ENCODE results near the gene RUNX2.

Gene RUNX2

GRCh38 chr6:45607798-45608197 is 279.7 kb downstream of the RUNX2 start:
- Histone ChIP-seq H3K4me3 (ENCODE audit: low read depth, low read length) (no peak overlapping the region), H3K36me3 (ENCODE audit: control insufficient read depth in 2 of 2, insufficient read depth in 1 of 2, low read length in 2 of 2) (no peaks in the 10 kb centered on the region), H3K27ac (ENCODE audit: extremely low read depth, low read depth, low read length) (no peak overlapping the region), H3K9me3 (ENCODE audit: control insufficient read depth, insufficient read depth, low read depth, low read length) (no peaks in the 10 kb centered on the region), H3K4me1 (ENCODE audit: control insufficient read depth, insufficient read depth, low read length) (peaks cover 12% of the 10 kb centered on the region)
- TF ChIP-seq ZIC2 (tag by site-specific recombination; IDR thresholded peaks at IDR 0.05), result no peak
- peak; percentile 31; the same call in 1 of the 2 replicates for TF ChIP-seq SP7 (tag by site-specific recombination; IDR thresholded peaks at IDR 0.05)
- 0 out of 2 replicates have a peak, but pooled peaks have one; percentile 5 for TF ChIP-seq ZNF335 (tag by site-specific recombination; conservative IDR thresholded peaks at IDR 0.05)
- TF ChIP-seq OVOL3 (tag by site-specific recombination; IDR thresholded peaks at IDR 0.05), result no peak
- ChIA-PET CTCF (interaction anchor here (0.5 to 1.0 kb wide), 3 partner anchors 12 to 135 kb away, joined by 3 to 4 read pairs (median 3); no protein-coding TSS in a partner anchor), POLR2A (no interaction called here)

GRCh38 chr6:45608252-45608913 is 280.3 kb downstream of the RUNX2 start:
- CTCF ChIA-PET, result interaction anchor here (0.5 to 1.0 kb wide), 3 partner anchors 13 to 134 kb away, joined by 3 to 4 read pairs (median 3); no protein-coding TSS in a partner anchor
- no peak for TF ChIP-seq ZNF223 (tag by site-specific recombination; IDR thresholded peaks at IDR 0.05)
- no peak for TF ChIP-seq ZNF843 (tag by site-specific recombination; IDR thresholded peaks at IDR 0.05)
- no peak for TF ChIP-seq ZNF114 (tag by site-specific recombination; IDR thresholded peaks at IDR 0.05)
- no peak for TF ChIP-seq ZBTB11 (tag by site-specific recombination; conservative IDR thresholded peaks at IDR 0.05; ENCODE audit: low read depth)
- TF ChIP-seq SCRT2 (tag by site-specific recombination; IDR thresholded peaks at IDR 0.05), result peak; percentile 98
- TF ChIP-seq RBAK (tag by site-specific recombination; IDR thresholded peaks at IDR 0.05), result no peak
- TF ChIP-seq PRDM10 (tag by site-specific recombination; IDR thresholded peaks at IDR 0.05), result no peak
- TF ChIP-seq SCRT1 (tag by site-specific recombination; IDR thresholded peaks at IDR 0.05; ENCODE audit: borderline replicate concordance), result peak; percentile 88
- no peak for TF ChIP-seq SP7 (tag by site-specific recombination; IDR thresholded peaks at IDR 0.05)
- POLR2A ChIA-PET, result interaction anchor here (1.6 kb wide), 1 partner anchor 47 kb away, joined by 4 read pairs; no protein-coding TSS in a partner anchor
- Histone ChIP-seq H3K27ac (ENCODE audit: extremely low read depth, low read depth, low read length) (no peak overlapping the region), H3K36me3 (ENCODE audit: control insufficient read depth in 2 of 2, insufficient read depth in 1 of 2, low read length in 2 of 2) (no peaks in the 10 kb centered on the region), H3K9me3 (ENCODE audit: control insufficient read depth, insufficient read depth, low read depth, low read length) (no peaks in the 10 kb centered on the region), H3K4me3 (ENCODE audit: low read depth, low read length) (no peak overlapping the region), H3K4me1 (ENCODE audit: control insufficient read depth, insufficient read depth, low read length) (peaks cover 12% of the 10 kb centered on the region)

GRCh38 chr6:45609141-45609638 is 281.1 kb downstream of the RUNX2 start:
- no peak overlapping the region for H3K27ac ChIP-seq (ENCODE audit: extremely low read depth, low read depth, low read length)
- no peak for TF ChIP-seq HOXD13 (CRISPR knock-in tag; IDR thresholded peaks at IDR 0.05; ENCODE audit: borderline replicate concordance)
- TF ChIP-seq ZNF792 (tag by site-specific recombination; IDR thresholded peaks at IDR 0.05), result no peak
- H3K9me3 ChIP-seq (ENCODE audit: control insufficient read depth, insufficient read depth, low read depth, low read length), result no peaks in the 10 kb centered on the region
- no peak overlapping the region for H3K4me3 ChIP-seq (ENCODE audit: low read depth, low read length)
- H3K36me3 ChIP-seq (ENCODE audit: control insufficient read depth in 2 of 2, insufficient read depth in 1 of 2, low read length in 2 of 2), result no peaks in the 10 kb centered on the region
- CTCF ChIA-PET, result interaction anchor here (0.9 kb wide), 1 partner anchor 105 kb away, joined by 3 read pairs; no protein-coding TSS in a partner anchor
- POLR2A ChIA-PET, result interaction anchor here (0.7 to 1.6 kb wide), 4 partner anchors 20 to 819 kb away, joined by 3 to 4 read pairs (median 4); partner anchors contain the start of gene SUPT3H
- H3K4me1 ChIP-seq (ENCODE audit: control insufficient read depth, insufficient read depth, low read length), result peaks cover 12% of the 10 kb centered on the region
